DLD1 (cell line): ENCODE measurements around the gene PARD6G.
"Not testable (repeated sequence)": the region's sequence is repeated elsewhere in the genome, so short reads cannot be mapped to it uniquely, and the experiment has no call there.

ENCODE experiments used
- in situ Hi-C: cut with HindIII; loops from 2 replicates; pipeline ENCODE4 v1.10.0; 2017; ENCODE audit warnings: low sequenced_read_pairs

PARD6G gene

DNA sequence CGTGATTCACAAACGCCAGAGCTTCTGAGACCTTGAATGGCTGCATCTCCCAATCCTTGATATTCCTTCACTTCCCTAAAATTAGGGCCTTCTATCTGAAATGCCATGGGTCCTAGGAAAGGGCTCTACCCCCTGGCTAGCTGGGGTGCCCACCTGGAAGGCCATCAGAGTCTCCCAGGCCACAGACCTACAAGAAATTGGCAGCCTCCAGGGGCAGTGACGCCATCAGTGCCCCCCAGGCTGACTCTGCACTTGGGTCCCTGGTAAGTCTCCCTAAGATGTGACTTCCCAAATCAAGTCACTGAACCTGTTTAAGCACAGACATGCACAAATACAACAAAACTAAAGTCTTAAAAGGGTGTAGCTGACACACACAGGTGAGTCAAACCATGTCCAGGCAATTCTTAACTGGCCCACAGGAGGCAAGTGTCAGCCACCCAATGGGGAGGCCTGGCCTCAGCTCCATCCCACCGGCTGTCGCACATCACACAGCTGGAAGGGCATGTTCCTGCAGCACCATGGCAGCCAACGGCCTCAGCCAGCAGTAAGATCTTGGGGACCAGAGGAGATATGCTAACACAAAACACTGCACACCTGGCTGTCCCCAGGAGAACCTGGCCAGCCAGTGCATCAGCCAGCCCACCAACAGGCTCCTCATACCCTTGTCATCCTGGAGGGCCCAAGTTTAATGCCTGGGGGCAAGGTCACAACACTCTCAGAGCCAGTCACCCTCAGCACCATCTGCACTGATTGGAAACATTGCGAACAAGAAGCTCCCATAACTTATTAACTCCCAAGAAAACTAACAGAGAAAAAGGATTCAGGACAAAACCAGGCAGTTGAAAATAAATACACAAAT lies 5.2 kb downstream of the PARD6G start:
- in situ Hi-C loops: no loop called here

DNA sequence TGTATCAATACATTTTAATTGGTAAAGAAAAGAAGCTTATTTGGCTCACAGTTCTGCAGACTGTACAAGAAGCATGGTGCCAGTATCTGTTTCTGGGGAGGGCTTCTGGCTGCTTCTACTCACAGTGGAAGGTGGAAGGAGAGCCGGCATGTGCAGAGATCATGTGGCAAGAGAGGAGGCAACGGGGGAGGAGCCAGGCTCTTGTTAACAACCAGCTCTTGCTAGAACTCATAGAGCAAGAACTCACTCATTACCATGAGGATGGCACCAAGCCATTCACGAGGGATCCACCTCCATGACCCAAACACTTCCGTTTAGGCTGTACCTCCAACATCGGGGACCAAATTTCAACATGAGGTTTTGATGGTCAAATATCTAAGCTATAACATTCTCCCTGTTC lies 7.5 kb downstream of the PARD6G start:
- in situ Hi-C loops: no loop called here

DNA sequence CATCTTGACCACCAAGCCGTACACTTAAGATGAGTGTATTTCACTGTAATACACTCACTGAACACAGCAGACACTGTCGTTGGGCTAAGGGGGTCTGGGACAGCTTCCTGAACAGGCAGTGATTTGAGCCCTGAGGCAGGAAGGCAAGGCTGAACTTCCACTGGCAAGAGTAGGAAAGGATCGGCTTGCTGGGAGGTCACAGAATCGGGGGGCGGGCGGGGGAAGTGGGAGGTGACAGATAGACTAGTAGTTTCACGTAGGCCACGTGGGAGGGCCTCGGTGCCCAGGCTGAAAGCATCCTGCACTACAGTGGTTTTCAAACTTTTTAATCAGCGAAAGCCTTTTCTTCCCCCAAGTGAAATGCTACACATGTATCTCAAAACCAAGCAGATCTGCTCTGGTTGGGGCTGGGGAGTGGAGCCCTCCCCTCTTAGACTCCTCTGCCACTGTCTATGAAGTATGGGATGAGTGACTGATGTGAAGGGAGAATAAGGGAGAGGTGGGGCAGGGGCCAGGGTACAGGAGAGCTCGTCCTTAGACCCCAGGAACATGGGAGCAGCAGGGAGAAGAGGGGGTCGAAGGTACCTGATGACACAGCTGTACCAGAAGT lies 8.6 kb downstream of the PARD6G start:
- in situ Hi-C loops: no loop called here

DNA sequence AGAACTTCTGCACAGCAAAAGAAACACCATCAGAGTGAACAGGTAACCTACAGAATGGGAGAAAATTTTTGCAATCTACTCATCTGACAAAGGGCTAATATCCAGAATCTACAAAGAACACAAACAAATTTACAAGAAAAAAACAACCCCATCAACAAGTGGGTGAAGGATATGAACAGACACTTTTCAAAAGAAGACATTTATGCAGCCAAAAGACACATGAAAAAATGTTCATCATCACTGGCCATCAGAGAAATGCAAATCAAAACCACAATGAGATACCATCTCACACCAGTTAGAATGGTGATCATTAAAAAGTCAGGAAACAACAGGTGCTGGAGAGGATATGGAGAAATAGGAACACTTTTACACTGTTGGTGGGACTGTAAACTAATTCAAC lies 9.8 kb downstream of the PARD6G start:
- in situ Hi-C loops: not testable (repeated sequence)

DNA sequence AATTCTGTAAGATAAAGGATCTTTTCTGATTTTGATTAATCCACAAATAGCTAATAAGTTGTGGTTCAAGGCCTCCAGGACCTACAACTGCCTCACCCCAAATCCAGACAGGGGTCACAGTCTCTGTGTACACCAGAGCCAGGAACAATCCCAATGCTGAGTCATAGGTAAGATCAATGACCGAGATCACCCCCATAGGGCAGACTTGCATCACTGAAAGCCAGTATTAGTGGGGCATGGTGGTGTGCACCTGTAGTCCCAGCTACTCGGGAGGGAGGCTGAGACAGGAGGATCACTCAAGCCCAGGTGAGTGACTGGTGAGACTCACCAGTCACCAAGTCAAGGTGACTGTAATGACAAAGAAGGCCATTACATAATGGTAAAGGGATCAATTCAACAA lies 12.9 kb downstream of the PARD6G start:
- in situ Hi-C loops: no loop called here

DNA sequence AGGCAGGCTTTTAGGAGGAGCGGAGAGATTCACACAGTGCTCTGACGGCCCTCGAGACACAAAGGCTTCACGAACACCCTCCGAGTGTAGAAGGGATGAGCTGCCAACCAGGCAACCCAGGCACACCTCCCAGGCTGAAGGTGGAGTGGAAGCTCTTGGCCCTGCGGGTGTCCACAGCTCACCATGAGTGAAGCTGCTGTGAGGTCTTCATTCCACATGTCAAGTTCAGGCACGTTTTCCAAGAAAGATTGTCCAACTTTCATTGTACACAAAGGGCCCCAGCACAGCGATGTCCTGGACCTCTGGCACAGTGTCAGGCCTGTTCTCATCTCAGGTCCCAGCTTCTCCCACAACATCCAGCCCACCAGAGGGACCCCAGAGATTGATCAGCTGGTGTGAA lies 13.4 kb downstream of the PARD6G start:
- in situ Hi-C loops: no loop called here

DNA sequence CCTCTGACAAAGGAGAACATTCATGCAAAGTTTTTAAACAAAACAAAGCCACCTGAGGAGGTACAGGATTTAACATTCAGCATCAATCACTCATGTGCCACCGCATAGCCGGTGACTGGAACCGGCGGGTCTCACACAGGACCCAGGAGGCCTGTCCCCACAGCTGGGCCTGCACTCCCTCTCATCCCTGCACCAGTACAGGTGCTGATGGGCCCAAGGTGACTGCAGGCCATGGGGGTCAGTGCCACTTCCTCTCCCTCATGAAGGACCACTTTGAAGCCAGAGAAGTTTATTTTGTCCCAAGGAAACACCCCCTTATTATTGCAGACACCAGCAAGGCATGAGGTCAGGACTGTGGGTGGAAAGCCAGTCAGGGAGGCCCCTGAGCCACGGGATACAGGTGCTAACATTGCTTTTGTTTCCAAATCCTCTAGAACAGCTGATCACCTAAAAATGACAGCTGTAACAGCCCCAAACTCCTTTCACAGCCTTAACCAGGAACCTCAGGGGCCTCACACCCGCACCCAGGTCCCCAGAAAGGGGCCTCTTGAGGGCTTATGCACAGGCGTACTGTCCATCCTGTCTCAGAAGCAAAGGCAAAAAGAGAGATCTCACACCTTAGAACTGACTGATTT lies 14.0 kb downstream of the PARD6G start:
- in situ Hi-C loops: no loop called here

DNA sequence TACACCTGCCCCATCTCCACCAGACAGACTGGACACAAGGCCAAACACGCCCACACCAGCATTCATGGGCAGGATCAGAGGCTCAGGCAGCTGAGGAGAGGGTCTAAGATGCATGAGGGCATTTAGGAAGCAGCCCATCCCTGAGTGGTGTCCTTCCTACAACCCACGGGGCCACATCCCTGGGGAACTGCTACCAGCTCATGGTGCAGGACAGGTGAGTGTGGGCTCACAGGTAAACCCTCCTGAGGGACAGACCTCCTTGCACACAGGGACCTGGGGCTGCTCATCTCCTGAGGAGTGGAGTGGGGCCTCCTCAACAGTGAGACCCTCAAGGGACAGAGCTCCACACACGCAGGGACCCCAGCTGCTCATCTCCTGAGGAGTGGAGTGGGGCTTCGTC lies 14.6 kb downstream of the PARD6G start:
- in situ Hi-C loops: no loop called here

DNA sequence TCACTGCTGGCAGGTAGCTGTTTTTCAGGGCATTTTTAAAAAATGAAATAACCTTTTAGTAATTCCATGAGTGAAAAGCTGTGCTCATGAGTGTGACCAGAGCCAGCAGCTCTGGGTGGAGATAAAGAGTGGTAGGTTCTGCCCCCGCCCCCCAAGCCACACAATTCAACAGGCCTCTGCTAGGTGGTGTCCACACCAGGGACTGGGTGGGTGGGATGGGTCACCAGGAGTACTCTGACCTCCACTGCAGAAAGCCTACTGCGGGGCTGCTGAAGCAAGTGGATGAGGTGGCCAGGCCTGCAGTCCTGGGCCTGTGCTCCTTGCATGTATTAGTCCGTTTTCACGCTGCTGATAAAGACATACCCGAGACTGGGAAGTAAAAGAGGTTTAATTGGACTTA lies 15.3 kb downstream of the PARD6G start:
- in situ Hi-C loops: no loop called here

DNA sequence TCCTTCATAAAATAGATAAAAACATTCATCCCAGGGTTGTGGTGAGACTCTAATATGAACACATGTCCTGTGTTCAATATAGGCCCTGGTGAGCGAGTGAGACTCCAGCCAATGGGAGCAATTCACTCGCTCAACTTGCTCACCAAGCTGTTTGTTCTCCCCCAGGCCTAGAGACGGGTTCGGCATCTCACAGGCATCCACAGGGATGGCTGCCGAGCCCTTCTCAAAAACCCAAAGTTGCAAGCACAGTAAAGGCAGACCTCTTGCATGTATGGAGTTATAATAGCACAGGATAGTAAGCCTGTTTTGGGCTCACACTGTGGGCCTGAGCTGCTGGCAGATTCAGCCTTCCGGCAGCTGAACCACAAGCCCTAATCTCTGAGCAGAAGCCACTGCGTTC lies 15.7 kb downstream of the PARD6G start:
- in situ Hi-C loops: no loop called here

DNA sequence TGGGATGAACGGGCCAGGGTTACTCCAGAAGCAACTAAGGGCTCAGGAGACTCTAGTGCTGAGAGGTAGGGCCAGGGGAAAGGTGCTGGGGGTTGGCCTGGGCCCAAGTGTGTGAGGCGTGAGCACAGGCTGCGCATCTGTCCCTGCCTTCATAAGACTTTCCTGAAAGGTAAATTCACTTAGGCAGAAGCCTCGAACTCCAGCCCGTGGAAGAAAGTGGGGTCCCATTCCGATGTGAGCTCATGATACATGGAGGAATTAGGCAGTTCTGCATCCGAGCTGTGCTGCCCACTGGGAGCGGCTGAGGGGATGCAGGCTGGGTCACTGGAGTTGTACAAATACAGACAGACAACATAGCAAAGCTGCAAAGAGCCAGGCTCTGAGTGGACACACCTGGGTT lies 16.2 kb downstream of the PARD6G start:
- in situ Hi-C loops: no loop called here

DNA sequence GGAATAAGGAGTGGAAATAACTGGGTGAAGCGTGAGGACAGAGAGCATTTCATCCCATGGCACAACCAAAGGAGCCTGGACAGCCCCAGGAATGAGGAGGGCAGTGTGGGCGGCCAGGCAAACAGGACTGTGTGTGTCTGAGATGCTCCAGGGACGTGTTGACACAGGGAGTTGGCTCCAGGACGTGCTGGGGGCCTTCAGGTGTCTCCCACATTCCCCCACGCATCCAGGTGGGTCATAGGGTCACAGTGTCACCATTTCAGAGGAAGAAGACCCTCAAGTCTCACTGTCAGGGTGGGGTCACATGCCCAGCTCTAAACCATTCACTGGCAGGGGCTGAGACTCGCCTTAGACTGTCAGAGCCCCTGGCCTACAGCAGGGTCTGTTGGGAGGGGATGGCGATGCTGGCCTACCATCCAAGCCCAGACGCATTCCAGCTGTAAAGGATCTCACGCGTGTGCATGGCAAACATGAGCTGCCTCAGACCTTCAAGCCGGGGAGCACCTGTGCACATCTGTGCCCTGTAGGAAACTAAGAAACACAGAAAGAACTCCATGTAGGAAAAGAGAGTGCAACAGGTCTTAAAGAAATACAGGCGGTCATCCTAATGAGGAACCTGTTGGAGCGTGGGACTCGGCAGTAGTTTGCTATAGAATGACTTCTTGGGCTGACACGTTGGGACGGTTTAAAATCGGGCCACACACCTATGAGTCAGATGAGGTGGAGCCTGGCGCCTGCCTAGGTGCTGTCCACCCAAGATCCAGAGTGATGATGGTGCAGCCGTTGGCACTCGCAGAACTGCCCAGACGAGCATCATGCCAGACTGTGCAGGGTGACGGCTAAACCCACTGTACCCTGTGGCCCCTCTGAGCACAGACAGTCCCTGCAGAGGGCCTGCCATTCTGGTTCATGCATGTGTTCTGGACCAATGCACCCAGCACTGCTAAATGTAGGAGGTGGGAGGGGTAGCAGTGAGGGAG lies 17.3 kb downstream of the PARD6G start:
- in situ Hi-C loops: no loop called here

DNA sequence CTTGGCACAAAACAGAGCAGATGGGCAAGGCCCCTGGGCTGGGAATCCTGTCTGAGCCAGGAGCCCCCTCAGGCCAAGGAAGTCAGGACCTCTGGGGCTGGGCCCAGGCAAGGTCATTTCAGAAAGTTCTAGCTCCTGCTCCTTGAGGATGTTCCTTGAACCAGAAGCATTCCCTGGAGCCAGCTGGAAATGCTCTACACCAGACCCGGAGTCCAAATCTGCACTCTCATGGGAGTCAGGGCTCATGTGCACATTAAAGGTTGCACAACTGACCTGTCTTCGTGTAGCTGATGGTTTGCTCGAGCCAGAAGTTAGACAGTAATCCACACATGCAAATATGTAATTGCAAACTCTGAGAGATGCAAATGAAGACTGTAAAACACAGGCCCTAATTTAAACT lies 18.0 kb downstream of the PARD6G start:
- in situ Hi-C loops: no loop called here

DNA sequence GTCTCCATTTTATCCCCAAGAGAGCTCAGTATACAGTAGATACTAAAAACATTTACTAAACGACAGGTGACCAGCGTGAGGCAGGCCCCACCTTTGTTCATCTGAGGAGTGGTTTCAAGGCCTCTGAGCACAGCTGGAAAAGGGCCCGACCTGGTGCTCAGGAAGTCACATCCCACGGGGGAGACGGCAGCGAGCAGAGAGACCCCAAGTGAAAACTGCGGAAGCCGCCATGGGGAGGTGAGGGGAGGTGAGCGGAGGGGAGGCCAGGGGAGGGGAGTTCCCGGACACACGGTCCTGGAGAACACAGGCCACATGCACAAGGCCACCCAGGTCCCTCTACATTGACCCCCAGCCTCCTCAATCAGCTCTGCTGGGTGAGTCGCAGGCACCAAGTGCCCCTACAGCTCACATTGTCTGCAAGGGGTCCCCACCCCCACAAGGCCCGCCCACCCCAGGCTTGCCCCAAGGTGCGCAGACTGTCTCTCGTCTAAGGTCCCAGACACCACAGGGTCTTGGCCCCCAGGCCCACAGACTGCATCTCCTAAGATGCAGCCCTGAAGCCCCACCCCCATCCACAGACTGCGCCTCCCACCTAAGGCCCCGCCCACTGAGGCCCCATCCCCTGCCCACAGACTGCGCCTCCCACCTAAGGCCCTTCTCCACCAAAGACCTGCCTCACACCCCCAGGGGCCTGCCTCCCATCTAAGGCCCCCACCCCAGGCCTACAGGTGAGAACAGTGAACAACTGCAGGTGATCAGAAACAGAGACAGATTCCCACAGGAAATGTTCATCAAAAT lies 19.1 kb downstream of the PARD6G start:
- in situ Hi-C loops: no loop called here

DNA sequence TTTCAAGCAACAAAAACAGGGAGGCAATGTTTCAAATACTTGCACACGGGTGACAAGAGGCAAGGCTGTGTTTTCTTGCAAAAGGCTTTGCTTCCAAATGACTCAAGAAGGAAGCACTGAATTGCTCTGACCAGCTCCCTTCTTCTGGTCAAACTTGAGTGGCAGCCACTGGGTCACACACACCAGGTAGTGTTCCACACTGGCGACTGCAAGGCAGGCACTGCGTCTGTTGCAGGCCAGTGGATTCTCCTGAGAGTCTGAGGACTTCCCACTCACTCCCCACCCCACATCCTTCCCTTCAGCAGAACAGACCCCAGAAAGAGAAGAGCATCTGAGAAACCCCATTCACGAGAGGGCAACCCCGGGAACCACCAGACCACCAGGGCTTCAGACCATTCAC lies 19.8 kb downstream of the PARD6G start:
- in situ Hi-C loops: no loop called here

DNA sequence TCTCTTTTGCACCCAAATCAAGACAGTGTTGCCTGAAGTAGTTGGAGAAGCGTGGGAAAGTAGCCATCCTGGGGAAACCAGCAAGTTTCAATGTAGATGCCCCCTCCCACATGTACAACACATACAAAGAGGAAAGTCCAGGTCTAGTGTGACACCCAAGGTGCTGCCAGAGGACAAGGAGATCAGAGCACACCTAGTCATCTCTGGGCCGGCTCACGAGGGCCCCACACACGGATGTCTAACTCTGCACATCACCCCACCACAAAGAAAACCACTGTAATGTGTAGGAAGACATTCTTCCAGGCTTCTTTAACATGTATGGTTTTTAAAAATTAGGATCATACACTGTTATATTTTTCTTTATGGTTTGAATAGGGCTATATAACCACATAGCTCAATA lies 21.6 kb downstream of the PARD6G start:
- in situ Hi-C loops: no loop called here

DNA sequence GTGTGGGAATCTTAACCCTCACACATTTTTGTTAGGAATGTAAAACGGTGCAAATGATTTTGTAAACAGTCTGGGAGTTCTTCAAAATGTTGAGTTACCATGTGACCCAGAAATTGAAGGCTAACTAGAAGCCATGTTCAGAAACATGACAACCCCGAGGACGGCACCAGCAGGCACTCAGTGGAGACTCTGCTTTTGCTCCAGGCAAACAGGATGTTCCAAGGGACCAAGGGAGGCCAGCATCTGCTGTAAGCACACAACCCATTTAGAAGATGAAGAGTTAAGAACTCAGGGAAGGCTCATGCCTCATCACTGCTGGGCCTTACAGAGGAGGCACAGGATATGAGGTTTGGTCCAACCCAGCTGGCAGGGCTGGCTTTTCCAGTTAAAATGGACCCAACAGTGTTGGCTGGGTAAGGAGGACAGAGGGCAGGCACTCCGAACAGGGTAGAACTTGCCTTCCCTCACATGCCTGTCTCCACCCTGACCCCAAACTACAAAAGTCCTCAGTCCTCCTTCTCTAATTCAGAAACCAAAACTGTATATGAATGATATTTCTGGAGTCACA lies 23.6 kb downstream of the PARD6G start:
- in situ Hi-C loops: no loop called here

DNA sequence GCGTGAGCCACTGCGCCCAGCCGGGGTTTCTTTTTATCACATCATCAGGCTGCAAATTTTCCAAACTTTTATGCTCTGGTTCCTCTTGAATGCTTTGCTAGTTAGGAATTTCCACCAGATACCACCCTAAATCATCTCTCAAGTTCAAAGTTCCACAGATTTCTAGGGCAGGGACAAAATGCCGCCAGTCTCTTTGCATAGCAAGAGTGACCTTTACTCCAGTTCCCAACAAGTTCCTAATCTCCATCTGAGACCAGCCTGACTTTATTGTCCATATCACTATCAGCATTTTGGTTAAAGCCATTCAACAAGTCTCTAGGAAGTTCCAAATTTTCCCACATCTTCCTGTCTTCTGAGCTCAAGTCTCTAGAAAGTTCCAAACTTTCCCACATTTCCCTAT lies 27.8 kb downstream of the PARD6G start:
- in situ Hi-C loops: not testable (repeated sequence)

DNA sequence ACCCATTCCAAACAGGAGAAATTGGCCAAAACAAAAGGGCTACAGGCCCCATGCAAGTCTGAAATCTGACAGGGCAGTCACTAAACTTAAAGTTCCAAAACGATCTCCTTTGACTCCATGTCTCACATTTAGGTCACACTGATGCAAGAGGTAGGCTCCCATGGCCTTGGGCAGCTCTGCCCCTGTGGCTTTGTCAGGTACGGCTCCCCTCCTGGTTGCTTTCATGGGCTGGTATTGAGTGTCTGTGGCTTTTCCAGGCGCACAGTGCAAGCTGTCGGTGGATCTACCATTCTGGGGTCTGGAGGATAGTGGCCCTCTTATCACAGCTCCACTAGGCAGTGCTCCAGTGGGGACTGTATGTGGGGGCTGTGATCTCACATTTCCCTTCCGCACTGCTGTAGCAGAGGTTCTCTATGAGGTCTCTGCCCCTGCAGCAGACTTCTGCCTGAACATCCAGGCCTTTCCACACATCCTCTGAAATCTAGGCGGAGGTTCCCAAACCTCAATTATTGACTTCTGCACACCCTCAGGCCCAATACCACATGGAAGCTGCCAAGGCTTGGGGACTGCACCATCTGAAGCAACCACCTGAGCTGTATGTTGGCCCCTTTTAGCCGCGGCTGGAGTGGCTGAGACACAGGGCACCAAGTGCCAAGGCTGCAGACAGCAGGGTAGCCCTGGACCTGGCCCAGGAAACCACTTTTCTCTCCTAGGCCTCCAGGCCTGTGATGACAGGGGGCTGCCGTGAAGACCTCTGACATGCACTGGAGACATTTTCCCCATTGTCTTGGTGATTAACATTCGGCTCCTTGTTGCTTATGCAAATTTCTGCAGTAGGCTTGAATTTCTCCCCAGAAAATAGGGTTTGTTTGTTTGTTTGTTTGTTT lies 28.7 kb downstream of the PARD6G start:
- in situ Hi-C loops: no loop called here
